ENCODE results near the gene CES2.

CES2 gene

GRCh38 chr16:66910175-66910940 is 25.0 kb upstream of the CES2 start:
- no peak for TF ChIP-seq CTCF (IDR thresholded peaks at IDR 0.05; ENCODE audit: control extremely low read depth, extremely low read depth, low read depth, missing control alignments)
- no peak for DNase-seq (ENCODE audit: extremely low spot score)
- CTCF ChIA-PET: interaction anchor here (0.7 to 2.3 kb wide), 12 partner anchors 8 to 41 kb away, joined by 3 to 11 read pairs (median 4); partner anchors contain the start of genes CDH16, PDP2 and RRAD
- POLR2A ChIA-PET: no interaction called here

GRCh38 chr16:66911112-66911511 is 24.2 kb upstream of the CES2 start:
- POLR2A ChIA-PET: interaction anchor here (0.6 kb wide), 1 partner anchor 51 kb away, joined by 5 read pairs; no protein-coding TSS in a partner anchor
- DNase-seq (ENCODE audit: extremely low spot score): no peak
- CTCF ChIA-PET: interaction anchor here (1.3 to 2.6 kb wide), 10 partner anchors 8 to 42 kb away, joined by 3 to 11 read pairs (median 4); partner anchors contain the start of genes CIAO2B, PDP2 and RRAD
- no peak for TF ChIP-seq CTCF (IDR thresholded peaks at IDR 0.05; ENCODE audit: control extremely low read depth, extremely low read depth, low read depth, missing control alignments)

GRCh38 chr16:66911801-66912200 is 23.5 kb upstream of the CES2 start:
- ChIA-PET CTCF (interaction anchor here (1.3 to 2.6 kb wide), 4 partner anchors 9 to 22 kb away, joined by 3 to 6 read pairs (median 4); partner anchors contain the start of genes CIAO2B and RRAD), POLR2A (no interaction called here)
- no peak for TF ChIP-seq CTCF (IDR thresholded peaks at IDR 0.05; ENCODE audit: control extremely low read depth, extremely low read depth, low read depth, missing control alignments)
- DNase-seq (ENCODE audit: extremely low spot score): no peak

- TF ChIP-seq CTCF (IDR thresholded peaks at IDR 0.05; ENCODE audit: control extremely low read depth, extremely low read depth, low read depth, missing control alignments): no peak
- DNase-seq (ENCODE audit: extremely low spot score): no peak
- ChIA-PET POLR2A (no interaction called here), CTCF (interaction anchor here (0.9 to 2.6 kb wide), 3 partner anchors 10 to 18 kb away, joined by 3 to 6 read pairs (median 5); no protein-coding TSS in a partner anchor)
These were observed 22.2 kb upstream of the CES2 start for GRCh38 chr16:66913081-66913480.

GRCh38 chr16:66913711-66914110 is 21.6 kb upstream of the CES2 start:
- ChIA-PET POLR2A (no interaction called here), CTCF (interaction anchor here (1.5 kb wide), 1 partner anchor 11 kb away, joined by 3 read pairs; no protein-coding TSS in a partner anchor)
- TF ChIP-seq CTCF (IDR thresholded peaks at IDR 0.05; ENCODE audit: control extremely low read depth, extremely low read depth, low read depth, missing control alignments): no peak
- no peak for DNase-seq (ENCODE audit: extremely low spot score)

GRCh38 chr16:66914541-66914940 is 20.8 kb upstream of the CES2 start:
- no peak for DNase-seq (ENCODE audit: extremely low spot score)
- ChIA-PET POLR2A (no interaction called here), CTCF (interaction anchor here (1.5 kb wide), 1 partner anchor 10 kb away, joined by 3 read pairs; no protein-coding TSS in a partner anchor)
- no peak for TF ChIP-seq CTCF (IDR thresholded peaks at IDR 0.05; ENCODE audit: control extremely low read depth, extremely low read depth, low read depth, missing control alignments)
